GM12801 (cell line): ENCODE results near the gene CYP2D6.

Source experiments
- CTCF ChIP-seq: IDR thresholded peaks from one replicate; pipeline ENCODE4 v1.5.1; 2011; ENCODE audit warnings: control low read depth; ENCODE audit not compliant: insufficient read length; ENCODE audit errors: extremely low read depth

The CYP2D6 gene

DNA sequence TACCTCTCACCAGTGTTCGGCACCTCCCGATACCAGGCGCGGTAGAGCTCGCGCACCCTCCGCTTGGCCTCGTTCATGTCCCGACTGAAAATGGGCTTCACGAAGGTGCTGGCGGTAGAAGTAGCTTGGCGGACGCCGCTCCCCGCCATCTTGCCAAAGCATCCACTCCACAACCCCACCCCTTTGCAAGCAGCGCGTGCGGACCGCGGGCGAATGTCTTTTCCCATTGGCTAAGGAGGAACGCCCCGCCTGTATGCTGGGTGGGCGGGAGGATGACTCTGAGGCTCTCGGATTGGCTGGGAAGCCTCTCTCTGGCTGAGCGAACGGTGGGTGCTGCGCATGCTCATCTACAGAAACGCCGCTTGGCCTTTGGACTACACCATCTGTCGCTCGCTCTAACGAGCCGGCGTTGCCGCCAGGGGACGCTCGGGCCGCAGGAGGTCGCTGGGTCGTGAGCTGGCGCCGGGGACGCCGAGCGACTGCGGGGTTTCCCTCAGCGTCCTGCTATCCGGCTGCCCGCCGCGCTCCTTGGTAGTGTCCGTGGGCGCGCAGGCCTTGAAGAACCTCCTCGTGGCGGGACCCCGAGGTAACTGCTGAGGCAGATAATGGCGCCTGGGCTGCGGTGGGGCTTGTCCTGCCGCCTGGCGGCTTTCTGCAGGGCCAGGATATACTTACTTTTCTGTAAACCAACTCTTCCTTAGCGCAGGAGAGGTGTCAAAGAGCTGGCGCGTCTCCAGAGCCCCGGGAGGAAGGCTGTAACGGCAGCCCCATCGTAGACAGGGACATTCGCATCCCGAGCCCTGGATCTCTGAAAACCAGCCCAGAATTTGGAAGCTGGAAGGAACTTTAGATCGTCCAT, 39.8 kb downstream of the CYP2D6 start, which contains the start of gene NDUFA6:
NDUFA6 (minus strand) TSS at position 177 of the 859 bp plus-strand sequence; CDS start at position 149, 28 bp downstream.
- TF ChIP-seq CTCF, result no peak

GRCh38 chr22:42086051-42086450, 44.6 kb downstream of the CYP2D6 start:
- no peak for TF ChIP-seq CTCF

DNA sequence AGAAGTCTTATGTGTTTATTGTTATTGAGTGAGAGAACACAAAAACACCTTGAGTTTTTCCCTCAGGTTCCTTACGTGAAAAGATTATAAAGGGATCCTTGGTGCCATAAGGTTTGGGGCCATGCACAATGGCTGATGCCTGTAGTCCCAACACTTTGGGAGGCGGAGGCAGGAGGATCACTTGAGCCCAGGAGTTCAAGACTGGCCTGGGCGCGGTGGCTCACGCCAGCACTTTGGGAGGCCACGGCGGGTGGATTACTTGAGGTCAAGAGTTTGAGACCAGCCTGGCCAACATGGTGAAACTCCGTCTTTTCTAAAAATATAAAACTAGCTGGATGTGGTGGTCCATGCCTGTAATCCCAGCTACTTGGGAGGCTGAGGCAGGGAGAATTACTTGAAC, 45.7 kb downstream of the CYP2D6 start:
- no peak for TF ChIP-seq CTCF

DNA sequence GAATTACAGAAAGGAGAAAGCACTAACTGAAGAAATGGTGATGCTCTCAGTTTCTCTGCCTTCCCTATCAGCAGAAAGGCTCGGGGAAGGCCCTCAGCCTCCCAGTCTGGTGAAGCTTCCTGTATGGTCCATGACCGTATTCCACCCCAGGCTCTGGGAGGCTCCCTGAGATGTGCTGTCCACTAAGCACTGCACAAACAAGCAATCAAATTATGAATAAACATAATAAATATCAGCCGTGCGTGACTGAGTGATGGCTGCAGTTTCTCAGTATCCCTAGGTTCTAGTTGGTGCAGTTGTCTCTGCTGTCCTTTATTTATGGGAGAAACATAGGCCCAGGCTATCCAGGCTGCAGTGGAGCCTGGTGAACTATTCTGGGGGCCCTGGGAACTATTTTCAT, 47.5 kb downstream of the CYP2D6 start:
- TF ChIP-seq CTCF, result no peak

DNA sequence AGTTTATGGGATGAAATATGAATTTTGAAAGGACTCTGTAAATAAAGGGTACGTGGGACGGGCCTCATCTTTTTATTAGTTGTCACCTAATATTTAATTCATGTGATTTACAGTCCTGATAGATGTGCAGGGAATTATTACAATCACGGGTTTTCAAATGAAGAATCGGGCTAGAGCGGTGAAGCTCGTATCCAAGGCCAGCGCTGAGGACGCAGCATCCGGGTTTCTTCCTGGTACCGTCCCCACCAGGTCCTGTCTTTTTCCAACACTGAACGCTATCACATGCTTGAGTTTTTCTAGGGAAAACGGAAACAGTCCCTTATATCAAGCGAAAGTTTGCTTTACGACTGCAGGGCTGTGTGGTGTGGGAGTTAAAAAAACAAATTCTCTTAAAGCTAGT, 50.3 kb downstream of the CYP2D6 start:
- no peak for TF ChIP-seq CTCF

DNA sequence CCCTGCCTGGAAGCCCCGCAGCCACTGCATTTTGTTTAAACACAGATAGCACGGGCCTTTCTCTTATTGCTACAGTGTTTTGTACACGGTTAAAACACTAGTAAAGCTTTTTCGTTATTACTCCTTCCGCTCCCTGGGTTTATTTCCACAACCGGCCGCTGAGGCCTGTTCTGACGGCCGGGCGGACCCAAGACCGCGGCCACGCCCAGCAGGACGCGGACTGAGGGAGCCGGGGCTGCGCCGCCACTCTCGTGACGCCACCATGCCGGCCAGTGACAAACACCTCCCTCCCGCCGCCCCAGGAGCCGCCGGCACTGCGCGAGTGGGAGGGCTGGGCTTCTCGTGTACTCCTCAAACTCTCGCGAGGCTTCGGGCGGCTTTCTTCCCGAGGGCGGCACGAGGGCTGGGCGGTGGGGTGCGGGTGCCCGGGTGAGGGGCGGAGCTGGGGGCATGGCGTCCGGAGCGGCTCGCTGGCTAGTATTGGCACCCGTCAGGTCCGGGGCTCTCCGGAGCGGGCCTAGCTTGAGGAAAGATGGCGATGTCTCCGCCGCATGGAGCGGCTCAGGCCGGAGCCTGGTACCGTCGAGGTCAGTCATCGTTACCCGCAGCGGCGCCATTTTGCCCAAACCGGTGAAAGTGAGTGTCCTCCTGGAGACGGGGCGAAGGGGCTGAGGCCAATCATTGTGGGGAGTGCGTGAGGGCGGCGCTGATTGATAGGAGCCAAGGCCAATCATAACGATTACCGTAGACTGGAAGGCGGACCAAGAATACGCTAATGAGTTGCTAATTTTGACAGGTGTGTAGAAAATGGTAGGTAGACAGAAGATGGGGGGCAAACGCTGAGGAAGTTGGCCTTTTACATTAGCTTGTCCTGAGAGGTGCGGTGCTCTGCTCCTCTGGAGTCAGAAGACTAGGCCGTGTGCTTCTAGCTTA, 51.0 kb downstream of the CYP2D6 start, which contains the start of gene SMDT1:
SMDT1 (plus strand) TSS at position 382 of the 933 bp plus-strand sequence; CDS start at position 451, 69 bp downstream.
- no peak for TF ChIP-seq CTCF
